Body of pancreas (tissue), 4 donors: Measurements from ENCODE around the gene ARCN1.
A peak's percentile ranks its signal among the peaks of the same experiment; 100 is the strongest.

Experiments used
- CTCF ChIP-seq, 7 experiments: fragments of 450-650 bp in 4 of 7; fragments of 200-600 bp in 3 of 7; sonication (generic) in 3 of 7; IDR thresholded peaks; one replicate each; pipeline ENCODE4 v1.5.1; 2016 to 2019; ENCODE audit warnings: antibody characterized with exemption in 7 of 7
- POLR2A ChIP-seq, 3 donors: fragments of 450-650 bp; IDR thresholded peaks; one replicate each; pipeline ENCODE4 v1.6.1; 2016; ENCODE audit warnings: antibody characterized with exemption in 3 of 3, mild to moderate bottlenecking in 2 of 3

- TF ChIP-seq CTCF (IDR thresholded peaks at IDR 0.05), result no peak
- peak in 2 of 3 donors; percentile 39 to 40 for TF ChIP-seq POLR2A (IDR thresholded peaks at IDR 0.05)
Observed at GRCh38 chr11:118615282-118615975, 43.2 kb downstream of the ARCN1 start.
